Fibroblast of pulmonary artery (primary cell): ENCODE results near the gene SIPA1L3.
"Not testable (repeated sequence)": the region's sequence is repeated elsewhere in the genome, so short reads cannot be mapped to it uniquely, and the experiment has no call there.

Experiments used
- DNase-seq: peaks from one replicate; pipeline ENCODE4 v3.0.0-alpha.2; 2010; ENCODE audit warnings: low read depth
- H3K4me3 ChIP-seq: replicated peaks from 2 replicates; pipeline ENCODE4 v1.5.1; 2011; ENCODE audit warnings: low read depth, mild to moderate bottlenecking, control low read depth, low read length, moderate library complexity
- TF ChIP-seq, protein P1 (sequence below): IDR thresholded peaks from 2 replicates; pipeline ENCODE4 v1.5.1; 2011; ENCODE audit warnings: mild to moderate bottlenecking, control low read depth, low read length, inconsistent platforms; ENCODE audit errors: missing control alignments

Gene SIPA1L3

DNA sequence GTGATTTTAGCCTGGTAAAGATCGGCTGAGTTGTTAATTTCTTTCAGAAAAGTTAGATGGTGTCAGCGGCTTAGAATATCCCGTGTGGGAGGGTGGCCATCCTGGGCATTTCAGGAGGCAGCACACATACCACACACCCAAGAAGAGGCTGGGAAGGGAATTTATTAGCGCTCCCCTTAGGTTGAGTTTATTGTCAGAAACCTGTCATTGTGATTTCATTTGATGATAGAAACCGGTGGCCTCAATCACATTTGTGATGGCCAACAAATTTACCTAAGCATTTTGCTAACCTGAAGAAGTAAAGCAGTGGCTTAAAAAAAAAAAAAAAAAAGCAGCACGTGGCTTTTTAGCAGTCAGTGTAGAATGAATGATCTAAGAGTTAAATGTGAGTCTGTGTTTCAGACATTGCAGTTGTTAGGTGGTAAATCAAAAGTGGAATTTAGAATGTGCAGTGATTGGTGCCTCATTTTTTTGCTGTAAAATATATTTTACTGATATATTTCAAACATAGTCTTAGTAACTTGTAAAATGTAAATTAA lies 2.7 kb downstream of the SIPA1L3 start:
- TF ChIP-seq, protein P1, sequence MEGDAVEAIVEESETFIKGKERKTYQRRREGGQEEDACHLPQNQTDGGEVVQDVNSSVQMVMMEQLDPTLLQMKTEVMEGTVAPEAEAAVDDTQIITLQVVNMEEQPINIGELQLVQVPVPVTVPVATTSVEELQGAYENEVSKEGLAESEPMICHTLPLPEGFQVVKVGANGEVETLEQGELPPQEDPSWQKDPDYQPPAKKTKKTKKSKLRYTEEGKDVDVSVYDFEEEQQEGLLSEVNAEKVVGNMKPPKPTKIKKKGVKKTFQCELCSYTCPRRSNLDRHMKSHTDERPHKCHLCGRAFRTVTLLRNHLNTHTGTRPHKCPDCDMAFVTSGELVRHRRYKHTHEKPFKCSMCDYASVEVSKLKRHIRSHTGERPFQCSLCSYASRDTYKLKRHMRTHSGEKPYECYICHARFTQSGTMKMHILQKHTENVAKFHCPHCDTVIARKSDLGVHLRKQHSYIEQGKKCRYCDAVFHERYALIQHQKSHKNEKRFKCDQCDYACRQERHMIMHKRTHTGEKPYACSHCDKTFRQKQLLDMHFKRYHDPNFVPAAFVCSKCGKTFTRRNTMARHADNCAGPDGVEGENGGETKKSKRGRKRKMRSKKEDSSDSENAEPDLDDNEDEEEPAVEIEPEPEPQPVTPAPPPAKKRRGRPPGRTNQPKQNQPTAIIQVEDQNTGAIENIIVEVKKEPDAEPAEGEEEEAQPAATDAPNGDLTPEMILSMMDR = no peak
- DNase-seq = no peak
- H3K4me3 ChIP-seq = no peak overlapping the region

DNA sequence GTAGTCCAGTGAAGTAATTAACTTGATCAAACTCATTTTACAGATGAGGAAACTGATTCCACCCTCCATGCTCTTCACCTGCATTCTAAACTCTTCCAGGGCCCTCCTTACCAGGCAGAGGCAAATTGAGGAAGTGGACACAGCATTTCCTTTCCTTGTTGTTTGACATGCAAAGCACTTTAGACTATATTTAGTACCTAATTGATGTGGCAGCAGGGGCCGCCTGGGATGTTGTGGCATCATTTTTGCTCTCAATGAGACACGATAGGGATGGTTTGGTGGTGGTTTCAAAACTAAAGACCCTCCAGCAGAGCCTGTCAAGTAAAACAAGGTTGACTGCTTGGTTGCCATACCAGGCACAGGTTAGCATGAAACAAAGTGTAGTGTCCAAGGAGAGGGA lies 7.9 kb downstream of the SIPA1L3 start:
- no peak for DNase-seq
- TF ChIP-seq, protein P1 = no peak
- H3K4me3 ChIP-seq = no peak overlapping the region

DNA sequence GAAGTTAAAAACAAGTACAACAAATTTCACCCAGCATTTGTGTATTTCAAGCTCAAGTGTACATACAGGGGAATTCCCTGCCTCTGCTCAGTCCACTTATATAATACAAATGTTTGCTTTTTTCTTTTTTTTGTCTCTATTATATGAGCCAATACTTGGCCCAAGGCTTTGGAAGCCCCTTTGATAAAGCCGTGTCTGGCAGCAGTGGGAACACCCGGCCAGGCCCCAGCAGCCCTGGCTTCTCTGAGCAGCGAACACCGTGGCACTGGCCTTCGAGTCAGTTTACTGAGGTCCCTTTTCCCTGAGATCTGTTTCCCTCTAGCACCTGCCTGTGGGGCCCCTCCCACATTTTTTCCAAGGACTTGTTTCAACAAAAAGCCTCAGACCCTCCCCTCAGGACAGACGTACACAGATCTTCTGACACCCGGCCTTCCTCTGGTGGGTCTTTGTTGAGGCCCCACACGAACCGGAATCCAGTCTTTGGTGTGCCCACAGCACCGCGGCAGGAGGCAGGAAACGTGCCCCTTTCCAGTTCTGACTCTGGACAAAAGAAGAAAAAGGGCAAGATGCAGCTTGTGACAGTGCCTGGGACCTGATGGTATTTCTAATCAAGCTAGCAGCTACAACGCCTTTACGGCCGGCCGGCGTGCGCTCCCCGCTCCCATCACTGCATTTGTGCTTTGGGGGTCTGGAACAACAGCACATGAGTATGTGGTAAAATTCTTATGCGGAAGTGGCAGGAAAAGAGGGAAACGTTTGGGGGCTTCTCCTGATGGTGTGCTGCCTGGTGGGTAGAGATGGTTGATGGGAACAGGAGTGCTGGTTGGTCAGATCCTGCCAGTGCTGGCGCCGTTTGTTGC lies 13.8 kb downstream of the SIPA1L3 start:
- no peak for DNase-seq
- H3K4me3 ChIP-seq = no peak overlapping the region
- TF ChIP-seq, protein P1 = no peak

DNA sequence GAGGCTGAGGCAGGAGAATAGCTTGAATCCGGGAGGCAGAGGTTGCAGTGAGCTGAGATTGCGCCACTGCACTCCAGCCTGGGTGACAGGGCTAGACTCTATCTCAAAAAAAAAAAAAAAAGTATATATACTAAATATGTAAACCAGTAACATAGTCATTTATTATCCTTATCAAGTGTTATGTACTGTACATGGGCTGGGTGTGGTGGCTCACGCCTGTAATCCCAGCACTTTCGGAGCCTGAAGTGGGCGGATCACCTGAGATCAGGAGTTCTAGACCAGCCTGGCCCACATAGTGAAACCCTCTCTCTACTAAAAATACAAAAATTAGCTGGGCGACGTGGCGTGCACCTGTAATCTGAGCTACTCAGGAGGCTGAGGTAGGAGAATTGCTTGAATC lies 17.6 kb downstream of the SIPA1L3 start:
- not testable (repeated sequence) for DNase-seq, H3K4me3 ChIP-seq

DNA sequence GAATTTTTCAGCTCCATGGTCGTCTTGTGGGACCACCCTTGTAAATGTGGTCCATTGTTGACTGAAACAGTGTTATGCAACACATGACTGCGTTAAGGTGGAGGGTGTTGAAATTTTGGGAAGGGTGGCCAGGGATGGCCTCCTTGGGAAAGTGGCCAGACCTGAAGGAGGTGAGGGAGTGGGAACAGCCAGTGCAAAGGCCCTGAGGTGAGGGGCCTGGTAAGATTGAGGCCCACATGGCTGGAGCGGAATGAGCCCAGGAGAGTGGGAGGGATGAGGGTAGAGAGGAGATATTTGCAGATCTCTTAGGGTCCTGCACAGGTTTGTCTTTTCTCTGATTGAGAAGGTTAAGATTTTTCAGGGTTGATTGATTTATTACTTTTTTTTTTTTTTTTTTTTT lies 18.2 kb downstream of the SIPA1L3 start:
- H3K4me3 ChIP-seq = no peak overlapping the region
- TF ChIP-seq, protein P1 = no peak
- no peak for DNase-seq

DNA sequence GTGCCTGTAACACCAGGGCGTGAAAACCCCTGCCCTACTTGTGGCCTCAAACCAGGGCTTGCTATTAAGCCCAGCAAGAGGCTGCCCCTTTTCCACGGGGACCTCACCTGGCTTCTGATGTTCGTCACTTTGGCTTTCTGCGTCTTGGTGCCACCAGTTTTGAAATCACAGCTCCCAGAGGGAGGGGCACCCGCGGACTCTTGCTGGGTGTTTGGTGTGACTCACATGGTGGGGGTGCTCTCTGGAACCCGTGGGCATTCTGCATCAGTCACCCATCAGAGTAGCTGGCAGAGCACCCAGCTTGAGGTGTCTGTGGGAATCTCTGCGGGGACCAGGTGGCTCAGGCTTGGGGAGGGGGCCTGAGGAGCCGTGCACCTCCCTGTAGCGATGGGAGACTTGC lies 19.2 kb downstream of the SIPA1L3 start:
- no peak for DNase-seq
- TF ChIP-seq, protein P1 = no peak
- no peak overlapping the region for H3K4me3 ChIP-seq

DNA sequence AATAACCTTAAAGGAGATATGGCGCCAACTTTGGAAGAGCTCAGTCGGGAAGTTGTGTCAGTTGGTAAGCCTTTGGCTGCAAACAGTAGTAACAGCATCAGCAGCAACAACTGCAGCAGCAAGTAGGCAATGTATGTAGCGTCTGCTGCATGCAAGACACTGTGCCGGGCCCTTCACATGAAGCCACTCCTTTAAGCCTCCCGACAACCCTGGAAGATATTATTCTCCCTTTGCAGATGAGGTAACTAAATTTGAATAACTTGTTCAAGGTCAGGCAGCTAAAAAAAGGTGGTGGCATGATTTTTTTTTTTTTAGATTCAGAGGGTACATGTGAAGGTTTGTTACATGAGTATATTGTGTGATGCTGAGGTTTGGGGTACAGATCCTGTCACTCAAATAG lies 19.7 kb downstream of the SIPA1L3 start:
- H3K4me3 ChIP-seq = no peak overlapping the region
- no peak for DNase-seq
- TF ChIP-seq, protein P1 = no peak
